AG04449 (cell line): ENCODE data around the gene PTPN3.

Experiments
- CTCF ChIA-PET: fragments of 350-600 bp; formaldehyde crosslinking; extraction: SDS; loops from one replicate; lab custom pipeline; 2021; ENCODE audit warnings: antibody characterized with exemption; lab: Yijun Ruan, JAX
- POLR2A ChIA-PET: fragments of 400-600, 350-600 bp; formaldehyde crosslinking; extraction: SDS; loops from one replicate; lab custom pipeline; 2020; ENCODE audit warnings: antibody characterized with exemption, inconsistent platforms; lab: Yijun Ruan, JAX
- DNase-seq: peaks from one replicate; pipeline ENCODE4 v3.0.0-alpha.2; 2010; ENCODE audit warnings: low read depth, low spot score
- H3K4me3 ChIP-seq: 2 replicates; pipeline ENCODE4 v1.5.1; 2011; ENCODE audit warnings: low read depth, mild to moderate bottlenecking, control low read depth, low read length
- CTCF ChIP-seq: IDR thresholded peaks from one replicate; pipeline ENCODE4 v1.5.1; 2011; ENCODE audit warnings: mild to moderate bottlenecking, moderate library complexity, low read length, control low read depth, inconsistent platforms; ENCODE audit not compliant: insufficient read depth; ENCODE audit errors: missing control alignments

Gene PTPN3

GRCh38 chr9:109383947-109384346, 114.2 kb downstream of the PTPN3 start:
- no peak for TF ChIP-seq CTCF
- CTCF ChIA-PET = no interaction called here
- no peak overlapping the region for H3K4me3 ChIP-seq
- no peak for DNase-seq
- POLR2A ChIA-PET = no interaction called here

GRCh38 chr9:109383356-109383755, 114.8 kb downstream of the PTPN3 start:
- ChIA-PET POLR2A (no interaction called here), CTCF (no interaction called here)
- no peak for DNase-seq
- TF ChIP-seq CTCF = no peak
- H3K4me3 ChIP-seq = no peak overlapping the region

GRCh38 chr9:109382585-109382984, 115.5 kb downstream of the PTPN3 start:
- no peak overlapping the region for H3K4me3 ChIP-seq
- no peak for DNase-seq
- ChIA-PET POLR2A (no interaction called here), CTCF (no interaction called here)
- TF ChIP-seq CTCF = no peak

- ChIA-PET POLR2A (no interaction called here), CTCF (no interaction called here)
- H3K4me3 ChIP-seq = no peak overlapping the region
- TF ChIP-seq CTCF = no peak
- DNase-seq = no peak
Measured at GRCh38 chr9:109382182-109382581, 115.9 kb downstream of the PTPN3 start.

GRCh38 chr9:109381011-109381729, 116.9 kb downstream of the PTPN3 start:
- no peak overlapping the region for H3K4me3 ChIP-seq
- POLR2A ChIA-PET = no interaction called here
- no peak for DNase-seq
- CTCF ChIA-PET = interaction anchor here (1.3 kb wide), 1 partner anchor 31 kb away, joined by 4 read pairs; no protein-coding TSS in a partner anchor
- TF ChIP-seq CTCF = no peak

GRCh38 chr9:109379513-109379912, 118.6 kb downstream of the PTPN3 start:
- no peak for TF ChIP-seq CTCF
- no peak overlapping the region for H3K4me3 ChIP-seq
- no peak for DNase-seq
- ChIA-PET POLR2A (interaction anchor here (1.2 kb wide), 1 partner anchor 94 kb away, joined by 3 read pairs; no protein-coding TSS in a partner anchor), CTCF (no interaction called here)
